Muscle layer of colon (tissue), 2 donors: ENCODE results near the gene ZNF772.

ENCODE experiments used
- H3K27ac ChIP-seq: one replicate; pipeline ENCODE4 v1.7.0; 2013; ENCODE audit warnings: low read depth, mild to moderate bottlenecking, low read length, moderate library complexity
- H3K27me3 ChIP-seq, 2 donors: one replicate each; pipeline ENCODE4 v1.7.0; 2013; ENCODE audit warnings: low read length in 2 of 2, mild to moderate bottlenecking in 2 of 2; ENCODE audit not compliant: insufficient read depth in 2 of 2, control insufficient read depth in 1 of 2
- H3K36me3 ChIP-seq: one replicate; pipeline ENCODE4 v1.7.0; 2013; ENCODE audit warnings: mild to moderate bottlenecking, low read length; ENCODE audit not compliant: insufficient read depth
- H3K4me1 ChIP-seq: one replicate; pipeline ENCODE4 v1.7.0; 2013; ENCODE audit warnings: mild to moderate bottlenecking, low read length; ENCODE audit not compliant: insufficient read depth
- H3K4me3 ChIP-seq, 2 donors: one replicate each; pipeline ENCODE4 v1.7.0; 2013; ENCODE audit warnings: low read length in 2 of 2, low read depth in 1 of 2, mild to moderate bottlenecking in 1 of 2, moderate library complexity in 1 of 2
- H3K9ac ChIP-seq: one replicate; pipeline ENCODE4 v1.7.0; 2013; ENCODE audit warnings: low read length
- H3K9me3 ChIP-seq: one replicate; pipeline ENCODE4 v1.7.0; 2013; ENCODE audit warnings: mild to moderate bottlenecking, low read length
- donor health status: abdominal sarcoma.
- donor health status: Adenocarcinoma of cecum.

ZNF772 gene

DNA sequence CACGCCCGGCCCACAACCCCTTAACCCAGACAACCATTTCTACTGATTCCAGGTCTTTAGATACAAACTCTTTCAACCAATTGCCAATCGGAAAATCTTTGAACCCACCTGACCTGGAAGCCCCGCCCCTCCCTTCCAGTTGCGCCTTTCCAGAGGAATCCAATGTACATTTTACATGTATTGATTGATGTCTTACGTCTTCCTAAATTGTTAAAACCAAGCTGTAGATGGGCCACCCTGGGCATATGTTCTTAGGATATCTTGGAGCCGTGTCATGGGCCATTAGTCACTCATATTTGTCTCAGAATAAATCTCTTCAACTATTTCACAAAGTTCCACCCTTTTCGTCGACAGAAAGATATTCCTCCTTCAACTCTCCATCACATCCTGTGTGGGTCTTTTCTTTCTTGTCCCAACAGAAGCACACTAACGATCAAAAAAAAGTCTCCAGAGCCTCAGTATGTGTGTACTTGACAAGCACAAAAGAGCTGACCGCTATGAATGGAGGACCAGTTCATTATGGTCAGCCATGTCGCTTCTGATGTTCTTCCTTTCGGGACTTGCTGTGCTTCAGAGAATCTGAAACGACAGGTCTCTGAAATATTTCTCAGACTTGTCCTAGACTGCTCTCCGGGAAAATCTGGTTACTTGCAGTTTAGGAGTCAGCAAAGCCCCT is 42.8 kb downstream of the ZNF772 start:
- Histone ChIP-seq H3K9me3 (peaks cover 3% of the 10 kb centered on the region), H3K27me3 (no peaks in the 10 kb centered on the region), H3K4me1 (peaks cover 17% of the 10 kb centered on the region), H3K4me3 (peak overlapping the region; percentile 71 to 80), H3K27ac (peak overlapping the region; percentile 48), H3K9ac (peak overlapping the region; percentile 32), H3K36me3 (peaks cover 9% of the 10 kb centered on the region)

DNA sequence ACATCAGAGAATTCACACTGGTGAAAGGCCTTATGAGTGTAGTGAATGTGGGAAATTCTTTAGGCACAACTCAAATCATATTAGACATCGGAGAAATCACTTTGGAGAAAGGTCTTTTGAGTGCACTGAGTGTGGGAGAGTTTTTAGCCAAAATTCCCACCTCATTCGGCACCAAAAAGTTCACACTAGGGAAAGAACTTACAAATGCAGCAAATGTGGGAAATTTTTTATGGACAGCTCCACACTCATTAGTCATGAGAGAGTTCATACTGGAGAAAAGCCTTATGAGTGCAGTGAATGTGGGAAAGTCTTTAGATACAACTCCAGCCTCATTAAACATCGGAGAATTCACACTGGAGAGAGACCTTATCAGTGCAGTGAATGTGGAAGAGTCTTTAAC is 56.3 kb downstream of the ZNF772 start:
- Histone ChIP-seq H3K9me3 (peaks cover 40% of the 10 kb centered on the region), H3K4me3 (peak overlapping the region in 1 of 2 donors; percentile 5)

DNA sequence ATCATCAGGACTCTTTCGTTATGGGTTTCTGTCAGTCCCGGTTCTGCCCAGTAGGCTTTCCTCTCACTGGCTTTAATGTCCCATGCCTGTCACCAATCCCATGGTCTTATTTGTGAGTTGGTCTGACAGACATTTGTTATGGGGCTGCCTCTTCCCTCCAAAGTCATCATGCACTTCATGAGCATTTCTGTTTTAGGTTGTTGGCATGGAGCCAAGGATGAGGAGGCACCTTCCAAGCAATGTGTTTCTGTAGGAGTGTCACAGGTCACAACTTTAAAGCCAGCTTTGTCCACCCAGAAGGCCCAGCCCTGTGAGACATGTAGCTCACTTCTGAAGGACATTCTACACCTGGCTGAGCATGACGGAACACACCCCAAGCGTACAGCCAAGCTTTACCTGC is 57.9 kb downstream of the ZNF772 start:
- Histone ChIP-seq H3K27ac (no peak overlapping the region), H3K4me3 (peak overlapping the region in 1 of 2 donors; percentile 5), H3K9me3 (peaks cover 50% of the 10 kb centered on the region), H3K27me3 (no peaks in the 10 kb centered on the region), H3K9ac (no peak overlapping the region), H3K36me3 (peaks cover 60% of the 10 kb centered on the region), H3K4me1 (no peaks in the 10 kb centered on the region)

More for the DNA sequence above, 56.3 kb downstream of the ZNF772 start:
- Histone ChIP-seq H3K9ac (no peak overlapping the region), H3K27ac (no peak overlapping the region), H3K4me1 (no peaks in the 10 kb centered on the region), H3K36me3 (peaks cover 47% of the 10 kb centered on the region), H3K27me3 (no peaks in the 10 kb centered on the region)
